ENCODE results near the gene PPP1CC.

- no peak for TF ChIP-seq CTCF (IDR thresholded peaks at IDR 0.05)
- no peak for TF ChIP-seq POLR2A (IDR thresholded peaks at IDR 0.05)
These were observed 65.3 kb downstream of the PPP1CC start for GRCh38 chr12:110677206-110677911.

Data from body of pancreas (tissue), 4 donors.